ENCODE measurements around the gene CPT1C. TPM values are rescaled to one million over a fixed set of nuclear protein-coding genes. Genes with fewer than 3 reads are reported as not detected.

CPT1C gene
- total and polyA plus RNA-seq, 2 of the 4 experiments (the other 2 are of a cell fraction), result 14.2 to 56.1 TPM

DNA sequence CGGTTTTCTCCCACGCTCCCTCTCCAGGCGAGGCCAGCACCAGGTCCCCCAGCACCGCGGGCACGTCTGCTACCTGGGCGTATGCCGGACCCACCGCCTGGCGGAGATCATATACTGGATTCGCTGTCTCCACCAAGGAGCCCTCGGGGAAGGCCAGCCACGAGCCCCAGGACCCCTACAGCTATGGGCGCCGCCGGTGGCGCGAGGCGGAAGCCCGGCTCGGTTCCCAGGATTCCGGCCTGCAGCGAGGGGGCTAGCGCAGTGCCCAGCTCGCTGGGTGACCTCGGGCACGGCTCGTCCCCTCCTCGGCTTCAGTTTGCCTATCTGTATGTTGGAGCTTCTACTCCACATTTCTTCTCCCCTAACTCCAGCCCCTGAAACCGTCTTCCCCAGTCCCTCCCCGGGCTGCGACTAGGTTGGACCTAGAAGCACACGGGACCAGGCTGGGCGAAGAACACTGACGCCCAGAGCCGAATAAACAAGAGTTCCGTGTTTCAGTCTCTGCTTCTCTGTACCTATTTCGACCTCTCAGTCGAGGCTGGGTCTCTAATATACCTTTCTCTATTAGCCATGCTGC lies 749 bp upstream of the CPT1C start:
- Histone ChIP-seq H2AK9ac (replicated peaks; ENCODE audit: low read depth, low read length, poor library complexity) (peak overlapping the region; percentile 92), H3K36me3 (ENCODE audit: control insufficient read depth, insufficient read depth, low read length) (peaks cover 23% of the 10 kb centered on the region), H4K5ac (ENCODE audit: low read depth, low read length) (peak overlapping the region; percentile 44; the same call in 1 of the 2 replicates), H3K56ac (ENCODE audit: extremely low read depth, insufficient read depth, low read length) (no peak overlapping the region), H3K4ac (ENCODE audit: low read depth, low read length) (peak overlapping the region; percentile 74), H3K4me3 (ENCODE audit: insufficient read depth, low read depth, low read length) (peak overlapping the region; percentile 69), H3K23ac (ENCODE audit: low read depth, low read length) (peak overlapping the region; percentile 90), H4K20me1 (ENCODE audit: insufficient read depth, low read length) (peaks cover 16% of the 10 kb centered on the region), H3K9ac (ENCODE audit: low read depth, low read length) (peak overlapping the region; percentile 76), H2BK120ac (ENCODE audit: low read depth, low read length) (no peak overlapping the region), H3K18ac (ENCODE audit: low read depth, low read length) (no peak overlapping the region), H3K4me1 (ENCODE audit: control insufficient read depth, insufficient read depth, low read length) (peaks cover 9% of the 10 kb centered on the region), H2BK20ac (ENCODE audit: low read depth, low read length) (no peak overlapping the region), H3K14ac (replicated peaks; ENCODE audit: low read depth, low read length) (peak overlapping the region; percentile 84; the same call in 1 of the 2 replicates), H3K9me1 (ENCODE audit: insufficient read depth, low read length) (peaks cover 5% of the 10 kb centered on the region; the same call in 1 of the 2 replicates), H3K79me1 (ENCODE audit: low read depth in 1 of 2, low read length in 2 of 2) (peaks cover 6 to 49% of the 10 kb centered on the region in 2 experiments; a peak in 3 of 4 replicates), H4K8ac (ENCODE audit: low read depth in 2 of 2, low read length in 2 of 2) (peak overlapping the region; percentile 38 to 67; a peak in 2 of 4 replicates), H2AFZ (replicated peaks; ENCODE audit: low read length, poor library complexity) (peak overlapping the region; percentile 96), H2BK15ac (ENCODE audit: low read depth, low read length) (no peak overlapping the region), H2BK5ac (ENCODE audit: low read depth, low read length, poor library complexity, severe bottlenecking) (no peak overlapping the region), H2AK5ac (ENCODE audit: low read depth, low read length) (peak overlapping the region; percentile 33; the same call in 1 of the 2 replicates), H3K9me3 (ENCODE audit: control insufficient read depth, insufficient read depth, low read length) (no peaks in the 10 kb centered on the region), H3K4me2 (ENCODE audit: low read depth, low read length) (peak overlapping the region; percentile 96), H4K91ac (ENCODE audit: insufficient read depth, low read depth, low read length) (peak overlapping the region; percentile 69; the same call in 1 of the 2 replicates), H3K27me3 (ENCODE audit: control insufficient read depth, insufficient read depth, low read length) (no peaks in the 10 kb centered on the region), H3K27ac (ENCODE audit: insufficient read depth, low read length) (peak overlapping the region; percentile 66)
- TF ChIP-seq RAD21 (IDR thresholded peaks at IDR 0.05; ENCODE audit: low read length) (no peak), FOS (IDR thresholded peaks at IDR 0.05; ENCODE audit: low read depth, low read length) (no peak), MAZ (IDR thresholded peaks at IDR 0.05; ENCODE audit: borderline replicate concordance, low read depth, low read length) (no peak; the same call in 1 of the 2 replicates)
- TF ChIP-seq, protein P1, sequence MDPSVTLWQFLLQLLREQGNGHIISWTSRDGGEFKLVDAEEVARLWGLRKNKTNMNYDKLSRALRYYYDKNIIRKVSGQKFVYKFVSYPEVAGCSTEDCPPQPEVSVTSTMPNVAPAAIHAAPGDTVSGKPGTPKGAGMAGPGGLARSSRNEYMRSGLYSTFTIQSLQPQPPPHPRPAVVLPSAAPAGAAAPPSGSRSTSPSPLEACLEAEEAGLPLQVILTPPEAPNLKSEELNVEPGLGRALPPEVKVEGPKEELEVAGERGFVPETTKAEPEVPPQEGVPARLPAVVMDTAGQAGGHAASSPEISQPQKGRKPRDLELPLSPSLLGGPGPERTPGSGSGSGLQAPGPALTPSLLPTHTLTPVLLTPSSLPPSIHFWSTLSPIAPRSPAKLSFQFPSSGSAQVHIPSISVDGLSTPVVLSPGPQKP (IDR thresholded peaks at IDR 0.05; ENCODE audit: borderline replicate concordance, low read depth, low read length), result no peak
- TF ChIP-seq, protein P2, sequence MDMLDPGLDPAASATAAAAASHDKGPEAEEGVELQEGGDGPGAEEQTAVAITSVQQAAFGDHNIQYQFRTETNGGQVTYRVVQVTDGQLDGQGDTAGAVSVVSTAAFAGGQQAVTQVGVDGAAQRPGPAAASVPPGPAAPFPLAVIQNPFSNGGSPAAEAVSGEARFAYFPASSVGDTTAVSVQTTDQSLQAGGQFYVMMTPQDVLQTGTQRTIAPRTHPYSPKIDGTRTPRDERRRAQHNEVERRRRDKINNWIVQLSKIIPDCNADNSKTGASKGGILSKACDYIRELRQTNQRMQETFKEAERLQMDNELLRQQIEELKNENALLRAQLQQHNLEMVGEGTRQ (IDR thresholded peaks at IDR 0.05; ENCODE audit: low read depth, low read length), result no peak
- TF ChIP-seq, protein P3, sequence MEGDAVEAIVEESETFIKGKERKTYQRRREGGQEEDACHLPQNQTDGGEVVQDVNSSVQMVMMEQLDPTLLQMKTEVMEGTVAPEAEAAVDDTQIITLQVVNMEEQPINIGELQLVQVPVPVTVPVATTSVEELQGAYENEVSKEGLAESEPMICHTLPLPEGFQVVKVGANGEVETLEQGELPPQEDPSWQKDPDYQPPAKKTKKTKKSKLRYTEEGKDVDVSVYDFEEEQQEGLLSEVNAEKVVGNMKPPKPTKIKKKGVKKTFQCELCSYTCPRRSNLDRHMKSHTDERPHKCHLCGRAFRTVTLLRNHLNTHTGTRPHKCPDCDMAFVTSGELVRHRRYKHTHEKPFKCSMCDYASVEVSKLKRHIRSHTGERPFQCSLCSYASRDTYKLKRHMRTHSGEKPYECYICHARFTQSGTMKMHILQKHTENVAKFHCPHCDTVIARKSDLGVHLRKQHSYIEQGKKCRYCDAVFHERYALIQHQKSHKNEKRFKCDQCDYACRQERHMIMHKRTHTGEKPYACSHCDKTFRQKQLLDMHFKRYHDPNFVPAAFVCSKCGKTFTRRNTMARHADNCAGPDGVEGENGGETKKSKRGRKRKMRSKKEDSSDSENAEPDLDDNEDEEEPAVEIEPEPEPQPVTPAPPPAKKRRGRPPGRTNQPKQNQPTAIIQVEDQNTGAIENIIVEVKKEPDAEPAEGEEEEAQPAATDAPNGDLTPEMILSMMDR (conservative IDR thresholded peaks at IDR 0.05; ENCODE audit: low read depth, low read length), result no peak
- CTCF ChIA-PET, result interaction anchor here (1.3 kb wide), 1 partner anchor 9 kb away, joined by 5 read pairs; no protein-coding TSS in a partner anchor
- BruUV-seq (replicated peaks), result no TSS peak
- DNase-seq, result no peak
- 17% methylated on average over 26 of the region's 39 CpGs; no CpG with 5 or more reads in 1 of the 2 experiments for WGBS, 2 experiments (ENCODE audit: extremely low coverage in 2 of 2, insufficient read length in 1 of 2)
- dilution Hi-C loops (cut with HindIII; ENCODE audit: low sequenced_read_pairs, unreplicated experiment) (no loop called here), in situ Hi-C loops (cut with MboI; ENCODE audit: low sequenced_read_pairs) (no loop called here), intact Hi-C loops (cut with micrococcal nuclease) (loop anchor here (2.0 to 5.0 kb wide), 2 partner anchors 77 to 112 kb away; partner anchors contain the start of gene AP2A1)
- peak; percentile 6 for ATAC-seq (ENCODE audit: low read depth)
- POLR2A ChIA-PET (ENCODE audit: unreplicated experiment), result interaction anchor here (0.5 to 1.0 kb wide), 3 partner anchors 13 to 112 kb away, joined by 4 to 8 read pairs (median 4); partner anchors contain the start of gene PRMT1
